NCI-H2196 (cell line): ENCODE measurements around the gene ASGR2.
"Not testable (repeated sequence)": the region's sequence is repeated elsewhere in the genome, so short reads cannot be mapped to it uniquely, and the experiment has no call there.

Source experiments
- DNase-seq: peaks from one replicate; lab custom pipeline; 2025; ENCODE audit not compliant: unreplicated experiment; lab: John Stamatoyannopoulos, UW

The ASGR2 gene

DNA sequence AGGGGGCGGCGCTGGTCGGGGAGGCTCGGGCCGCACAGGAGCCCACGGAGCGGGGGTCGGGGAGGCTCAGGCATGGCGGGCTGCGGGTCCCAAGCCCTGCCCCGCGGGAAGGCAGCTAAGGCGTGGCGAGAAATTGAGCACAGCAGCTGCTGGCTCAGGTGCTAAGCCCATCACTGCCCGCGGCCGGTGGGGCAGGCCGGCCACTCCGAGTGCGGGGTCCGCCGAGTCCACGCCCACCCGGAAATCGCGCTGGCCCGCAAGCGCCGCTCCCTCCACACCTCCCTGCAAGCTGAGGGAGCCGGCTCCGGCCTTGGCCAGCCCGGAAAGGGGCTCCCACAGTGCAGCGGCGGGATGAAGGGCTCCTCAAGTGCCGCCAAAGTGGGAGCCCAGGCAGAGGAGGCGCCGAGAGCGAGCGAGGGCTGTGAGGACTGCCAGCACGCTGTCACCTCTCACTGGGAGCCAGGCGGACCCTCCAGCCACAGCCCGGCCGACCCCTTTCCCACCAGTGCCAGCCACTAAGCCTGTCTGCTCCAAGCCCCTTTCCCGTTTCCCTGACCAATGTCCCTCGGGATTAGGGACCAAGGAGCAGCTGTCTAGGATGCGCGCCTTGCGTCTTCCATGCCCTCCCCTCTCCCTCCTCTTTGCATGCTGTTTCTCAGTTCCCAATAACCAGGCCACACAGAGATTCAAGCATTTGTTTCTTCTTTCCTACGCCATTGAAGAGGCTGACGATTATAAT is 13.8 kb downstream of the ASGR2 start:
- DNase-seq: not testable (repeated sequence)

DNA sequence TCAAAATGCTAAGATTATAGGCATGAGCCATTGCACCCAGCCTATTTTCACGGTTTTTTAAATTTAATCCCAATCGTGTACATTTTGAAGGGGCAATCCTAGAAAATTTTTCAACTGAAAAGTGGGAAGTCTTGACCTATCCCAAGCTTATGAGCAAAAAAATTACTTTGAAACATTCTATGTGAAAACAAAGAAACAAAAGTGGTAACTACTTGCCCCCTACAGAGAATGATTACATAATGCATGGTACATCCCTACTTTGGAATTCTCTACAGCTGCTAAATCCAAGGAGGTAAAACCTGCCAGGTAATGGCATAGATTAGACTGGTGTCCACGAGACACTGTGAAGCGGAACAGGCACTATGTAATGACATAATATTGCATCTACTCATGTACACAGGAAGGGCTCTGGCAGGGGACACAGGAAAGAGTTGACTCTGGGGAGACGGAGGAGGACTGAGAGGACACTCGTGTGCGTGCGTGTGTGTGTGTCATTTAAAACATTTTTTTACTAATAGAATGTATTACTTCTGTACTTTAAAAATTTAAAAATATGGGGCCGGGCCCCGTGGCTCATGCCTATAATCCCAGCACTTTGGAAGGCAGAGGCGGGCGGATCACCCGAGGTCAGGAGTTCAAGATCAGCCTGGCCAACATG is 15.7 kb downstream of the ASGR2 start:
- DNase-seq: no peak

DNA sequence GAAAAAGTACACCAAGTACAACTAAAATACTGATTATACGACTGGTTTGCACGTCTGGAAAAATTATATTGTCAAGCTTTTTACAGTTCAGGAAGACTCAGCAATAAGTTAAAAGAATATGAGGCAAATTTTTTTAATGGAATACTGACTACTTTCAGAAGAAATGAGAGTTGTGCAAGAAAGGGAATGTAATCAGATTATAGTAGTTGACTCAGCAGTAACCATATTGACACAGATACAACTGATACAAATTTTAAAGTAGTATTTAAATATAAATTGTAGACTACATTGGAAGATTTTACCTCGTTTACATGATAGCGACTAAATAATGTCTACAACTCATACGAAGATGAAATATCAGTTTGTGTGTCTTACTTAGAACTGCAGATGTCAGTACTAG is 16.7 kb downstream of the ASGR2 start:
- DNase-seq: no peak

DNA sequence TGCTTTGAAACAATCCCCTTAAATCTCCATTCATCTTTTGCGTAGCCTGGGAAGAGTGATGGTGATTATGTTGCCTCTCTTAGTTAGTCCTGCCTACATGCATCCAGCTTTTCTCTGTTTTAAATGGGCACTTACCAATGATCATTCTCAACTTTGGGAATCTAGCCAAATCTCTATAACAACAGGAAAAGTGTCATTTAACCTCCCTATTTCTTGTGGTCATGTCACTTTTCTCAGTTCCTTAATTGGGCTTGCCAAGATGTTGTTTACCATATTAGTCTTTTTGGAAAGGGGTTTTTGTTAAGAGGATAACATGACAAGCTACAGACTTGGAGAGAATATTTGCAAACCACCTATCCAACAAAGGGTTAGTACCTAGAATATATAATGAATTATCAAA is 19.0 kb downstream of the ASGR2 start:
- DNase-seq: no peak

DNA sequence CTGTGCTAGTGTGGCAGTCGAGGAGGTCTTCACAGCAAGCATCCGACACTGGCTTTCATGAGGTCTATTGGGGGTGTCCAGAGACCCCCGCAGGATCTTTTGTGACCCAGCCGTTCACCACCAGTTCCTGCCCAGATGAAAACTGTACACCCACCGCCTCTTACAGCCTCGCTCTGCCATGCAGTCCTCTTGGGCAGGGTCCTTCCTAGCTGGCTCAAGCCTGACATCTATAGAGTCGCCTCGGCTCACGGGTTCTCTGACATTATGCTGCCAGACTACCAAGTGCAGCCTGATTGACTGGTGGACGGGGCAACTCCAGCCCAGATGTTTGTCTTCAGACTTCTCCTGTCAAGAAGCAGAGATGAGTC is 20.0 kb downstream of the ASGR2 start:
- no peak for DNase-seq

DNA sequence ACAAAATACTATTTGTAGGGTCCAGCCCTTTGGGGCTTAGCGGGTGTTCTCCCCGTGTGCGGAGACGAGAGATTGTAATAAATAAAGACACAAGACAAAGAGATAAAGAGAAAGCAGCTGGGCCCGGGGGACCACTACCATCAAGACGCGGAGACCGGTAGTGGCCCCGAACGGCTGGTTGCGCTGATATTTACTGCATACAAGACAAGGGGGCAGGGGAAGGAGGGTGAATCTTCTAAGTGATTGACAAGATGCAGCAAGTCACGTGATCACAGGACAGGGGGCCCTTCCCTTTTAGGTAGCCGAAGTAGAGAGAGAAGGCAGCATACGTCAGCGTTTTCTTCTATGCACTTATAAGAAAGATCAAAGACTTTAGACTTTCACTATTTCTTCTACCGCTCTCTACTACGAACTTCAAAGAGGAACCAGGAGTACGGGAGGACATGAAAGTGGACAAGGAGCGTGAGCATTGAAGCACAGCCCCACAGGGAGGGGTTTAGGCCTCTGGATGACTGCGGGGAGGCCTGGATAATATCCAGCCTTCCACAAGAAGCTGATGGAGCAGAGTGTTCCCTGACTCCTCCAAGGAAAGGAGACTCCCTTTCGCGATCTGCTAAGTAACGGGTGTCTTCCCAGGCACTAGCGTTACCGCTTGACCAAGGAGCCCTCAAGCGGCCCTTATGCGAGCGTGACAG is 23.2 kb downstream of the ASGR2 start:
- DNase-seq: not testable (repeated sequence)

DNA sequence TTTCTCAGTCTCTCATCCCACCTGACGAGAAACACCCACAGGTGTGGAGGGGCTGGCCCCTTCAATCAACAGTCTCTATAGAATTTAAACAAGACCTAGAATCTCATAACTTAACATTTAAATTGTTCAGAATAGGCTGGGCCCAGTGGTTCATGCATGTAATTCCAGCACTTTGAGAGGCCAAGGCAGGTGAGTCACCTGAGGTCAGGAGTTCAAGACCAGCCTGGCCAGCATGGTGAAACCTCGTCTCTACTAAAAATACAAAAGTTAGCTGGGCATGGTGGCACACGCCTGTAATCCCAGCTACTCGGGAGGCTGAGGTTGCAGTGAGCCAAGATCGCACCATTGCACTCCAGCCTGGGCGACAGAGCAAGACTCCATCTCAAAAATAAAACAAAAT is 25.1 kb downstream of the ASGR2 start:
- DNase-seq: not testable (repeated sequence)

DNA sequence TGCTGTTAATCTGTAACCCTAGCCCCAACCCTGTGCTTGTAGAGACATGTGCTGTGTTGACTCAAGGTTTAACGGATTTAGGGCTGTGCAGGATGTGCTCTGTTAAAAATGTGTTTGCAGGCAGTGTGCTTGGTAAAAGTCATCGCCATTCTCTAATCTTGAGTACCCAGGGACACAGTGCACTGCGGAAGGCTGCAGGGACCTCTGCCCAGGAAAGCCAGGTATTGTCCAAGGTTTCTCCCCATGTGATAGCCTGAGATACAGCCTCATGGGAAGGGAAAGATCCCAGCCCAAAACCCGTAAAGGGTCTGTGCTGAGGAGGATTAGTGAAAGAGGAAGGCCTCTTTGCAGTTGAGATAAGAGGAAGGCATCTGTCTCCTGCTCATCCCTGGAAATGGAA is 26.2 kb downstream of the ASGR2 start:
- DNase-seq: not testable (repeated sequence)

DNA sequence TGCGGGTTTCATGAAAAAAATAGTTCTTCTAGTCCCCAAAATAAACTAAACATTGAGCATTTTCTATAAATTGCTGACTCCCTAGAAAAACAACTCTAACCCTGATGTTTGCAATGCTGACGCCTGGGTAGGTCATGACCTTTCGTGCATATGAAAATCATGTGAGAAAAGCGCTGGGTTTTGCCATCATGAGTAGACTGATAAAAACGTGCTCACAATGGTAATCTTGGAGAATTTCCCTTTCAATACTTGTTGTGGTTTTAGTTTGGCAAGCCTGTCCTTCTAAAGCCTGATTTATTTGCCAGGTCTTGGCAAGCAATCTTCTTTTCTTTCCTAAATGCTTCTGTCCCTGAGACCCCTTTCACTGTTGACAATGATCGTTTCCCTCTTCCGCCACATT is 30.5 kb downstream of the ASGR2 start:
- DNase-seq: no peak

DNA sequence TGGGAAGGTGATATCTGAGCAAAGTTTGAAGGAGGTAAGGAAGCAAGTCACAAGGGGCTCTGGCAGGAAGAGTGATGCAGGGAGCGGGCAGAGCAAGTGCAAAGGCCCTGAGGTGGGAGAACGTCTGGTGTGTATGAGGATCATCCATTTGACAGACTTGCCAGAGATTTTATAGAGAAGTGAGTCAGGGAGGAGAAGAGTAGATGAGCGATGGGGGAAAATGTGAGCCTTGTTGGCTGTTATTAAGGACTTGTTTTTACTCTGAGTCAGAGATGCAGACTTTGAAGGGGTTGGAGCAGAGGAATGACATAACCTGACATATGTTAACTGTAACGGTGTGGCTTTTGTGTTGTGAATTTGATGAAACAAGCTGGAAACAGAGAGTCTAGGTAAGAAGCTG is 31.0 kb downstream of the ASGR2 start:
- no peak for DNase-seq

DNA sequence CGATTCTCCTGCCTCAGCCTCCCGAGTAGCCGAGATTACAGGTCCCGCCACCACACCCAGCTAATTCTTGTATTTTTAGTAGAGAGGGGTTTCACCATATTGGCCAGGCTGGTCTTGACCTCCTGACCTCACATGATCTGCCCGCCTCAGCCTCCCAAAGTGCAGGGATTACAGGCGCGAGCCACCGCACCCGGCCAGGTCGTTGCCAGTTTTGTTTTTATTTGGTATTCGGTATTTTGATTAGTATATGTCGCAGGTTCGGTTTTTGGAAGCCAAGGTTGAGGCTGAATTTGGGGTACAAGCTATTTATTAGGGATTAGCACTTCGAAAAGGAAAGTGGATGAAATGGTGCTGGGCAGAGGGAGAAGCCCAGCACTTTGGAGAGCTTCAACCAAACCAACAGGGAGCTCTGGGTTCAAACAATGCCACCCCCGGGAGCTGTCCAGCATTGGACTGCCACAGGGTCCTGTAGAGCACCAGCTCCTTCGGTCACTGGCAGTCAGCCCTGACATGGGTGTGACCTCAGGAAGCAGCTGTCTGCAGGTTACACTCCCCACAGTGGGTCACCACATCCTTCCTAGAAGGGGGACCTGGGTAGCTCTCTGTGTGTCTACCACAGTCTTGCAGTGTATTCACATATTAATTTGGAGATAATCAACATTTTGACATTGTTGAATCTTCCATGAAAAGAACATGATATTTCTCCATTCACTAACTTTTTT is 33.1 kb downstream of the ASGR2 start:
- DNase-seq: no peak

DNA sequence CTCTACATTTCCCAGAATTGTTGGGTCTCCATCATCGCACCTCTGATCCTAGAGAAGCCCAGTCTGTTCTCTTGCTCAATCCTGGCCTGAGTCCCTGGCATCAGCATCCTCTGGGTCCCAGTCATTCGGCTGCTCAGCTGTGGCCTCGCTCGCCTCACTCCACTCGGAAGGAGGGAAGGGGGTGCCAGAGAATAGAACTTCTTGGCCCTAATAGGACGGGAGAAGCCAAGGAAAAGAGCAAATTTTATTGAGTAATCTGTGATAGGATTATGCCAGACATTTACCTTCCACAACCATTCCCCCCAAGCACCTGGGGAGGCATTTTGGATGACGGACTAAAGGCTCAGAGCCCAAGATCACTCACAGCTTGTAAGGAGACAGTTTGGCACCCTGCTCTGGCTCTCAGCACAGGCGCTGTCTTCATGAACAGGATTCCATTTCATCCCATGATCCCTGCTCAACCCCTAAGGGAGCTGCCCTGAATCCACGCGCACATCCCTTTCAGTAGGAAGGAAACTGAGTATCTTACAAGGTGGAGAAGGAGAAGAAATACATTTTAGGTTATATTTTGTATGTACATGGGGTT is 34.1 kb downstream of the ASGR2 start:
- DNase-seq: no peak

DNA sequence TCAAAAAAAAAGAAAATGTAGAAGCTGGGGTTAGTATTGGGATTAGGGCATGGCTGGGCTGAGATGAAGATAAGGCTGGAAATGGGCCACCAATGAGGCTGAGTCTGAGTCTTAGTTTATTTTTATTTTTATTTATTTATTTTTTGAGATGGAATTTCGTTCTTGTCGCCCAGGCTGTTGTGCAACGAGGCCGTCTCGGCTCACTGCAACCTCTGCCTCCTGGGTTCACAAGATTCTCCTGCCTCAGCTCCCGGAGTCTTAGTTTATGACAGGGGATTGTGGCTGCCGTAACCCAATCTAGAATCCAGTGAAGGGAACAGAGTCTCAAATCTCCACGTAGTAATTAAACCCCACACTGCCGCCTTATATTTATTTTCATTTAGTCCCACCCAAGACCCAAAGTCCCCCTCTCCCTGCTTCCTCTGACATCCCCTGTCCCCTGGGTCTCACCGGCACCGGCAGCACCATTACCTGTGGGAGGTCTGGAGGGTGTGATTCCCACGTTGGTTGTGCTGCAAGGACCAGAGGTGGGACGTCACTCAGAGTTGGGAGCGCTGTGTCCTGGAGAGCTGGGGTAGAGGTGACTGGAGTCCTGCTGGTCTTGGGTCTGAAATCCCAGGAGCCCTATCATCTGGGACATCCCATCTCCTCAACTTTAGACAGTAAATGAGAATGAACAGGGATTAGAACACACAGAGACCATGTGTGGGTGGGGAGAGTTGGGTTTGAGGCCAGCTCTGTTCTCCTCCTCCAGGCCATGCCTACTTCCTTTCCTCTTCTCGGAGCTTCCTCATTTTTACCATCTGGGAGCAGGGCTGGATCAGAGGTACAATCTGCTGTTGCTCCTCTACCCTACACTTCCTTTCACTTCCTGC is 34.8 kb downstream of the ASGR2 start, which contains the start of gene CLEC10A:
TSS of gene CLEC10A (minus strand) at position 671 of the 875 bp plus-strand sequence. CDS start 1,439 bp downstream, outside the sequence.
- no peak for DNase-seq

DNA sequence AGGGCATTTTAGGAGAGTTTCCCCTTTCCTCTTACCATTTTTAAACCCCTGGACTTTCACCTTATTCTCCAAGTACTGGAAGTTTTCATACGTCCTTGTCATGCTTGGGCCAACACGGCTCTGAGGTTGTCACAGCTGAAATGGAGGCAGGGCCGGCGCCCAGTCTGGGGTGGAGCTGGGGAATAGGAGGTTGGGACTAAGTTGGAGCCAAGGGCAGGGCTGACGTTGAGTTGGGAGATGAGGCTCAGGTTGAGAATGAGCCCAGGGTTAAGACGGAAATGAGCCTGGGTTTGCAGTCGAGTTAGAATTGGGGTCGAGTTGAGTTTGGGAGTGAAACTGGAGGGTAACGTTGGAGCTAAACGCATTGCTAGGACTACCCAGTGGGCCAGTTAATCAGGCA is 35.9 kb downstream of the ASGR2 start:
- no peak for DNase-seq

DNA sequence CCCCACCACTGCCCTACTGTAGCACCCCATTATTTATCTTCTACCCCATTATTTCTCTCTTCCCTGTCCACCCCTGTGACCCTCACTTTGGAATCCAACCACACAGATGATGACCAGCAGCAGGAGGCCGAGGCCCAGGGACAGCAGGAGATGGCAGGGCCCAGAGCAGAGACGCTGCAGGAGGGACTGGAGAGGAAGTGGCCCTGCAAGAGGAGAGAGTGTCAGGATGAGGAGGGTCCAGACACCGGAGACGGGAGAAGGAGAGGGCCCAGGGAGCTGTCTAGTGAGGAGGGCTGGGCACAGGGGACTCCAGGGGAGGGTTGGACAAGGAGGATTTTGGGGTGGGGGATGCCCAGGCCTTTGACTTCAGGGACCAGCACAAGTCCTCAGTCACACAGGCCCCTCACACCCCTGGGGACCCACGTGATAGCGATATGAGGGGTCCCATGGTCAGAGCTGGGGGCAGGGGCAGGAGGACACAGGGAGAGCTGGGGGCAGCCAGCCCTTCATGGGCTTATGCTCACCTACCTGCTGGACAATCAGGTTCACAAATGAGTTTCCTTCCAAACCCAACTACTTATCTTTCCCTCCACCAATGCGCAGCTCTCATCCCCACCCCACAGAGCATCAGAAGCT is 36.6 kb downstream of the ASGR2 start:
- DNase-seq: no peak

DNA sequence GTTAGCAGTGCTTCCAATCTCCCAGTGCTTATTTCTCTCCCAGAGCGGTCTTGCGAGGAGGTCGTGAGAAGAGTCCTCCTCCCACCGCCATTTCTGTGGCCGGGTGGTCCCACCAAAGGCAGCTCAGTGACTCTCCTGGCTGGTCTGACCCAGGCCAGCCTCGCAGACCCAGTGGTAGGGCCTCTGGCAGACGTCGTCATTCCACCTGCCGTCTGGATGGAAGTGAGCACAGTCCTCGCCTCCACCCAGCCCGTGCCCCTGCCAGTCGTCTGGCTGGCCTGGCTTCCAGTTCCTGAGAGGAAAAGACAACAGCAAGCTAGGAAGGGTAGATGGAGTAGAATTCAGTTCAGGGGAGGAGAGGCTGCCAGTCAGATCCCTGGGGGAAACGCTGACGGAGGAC is 39.7 kb downstream of the ASGR2 start:
- no peak for DNase-seq

DNA sequence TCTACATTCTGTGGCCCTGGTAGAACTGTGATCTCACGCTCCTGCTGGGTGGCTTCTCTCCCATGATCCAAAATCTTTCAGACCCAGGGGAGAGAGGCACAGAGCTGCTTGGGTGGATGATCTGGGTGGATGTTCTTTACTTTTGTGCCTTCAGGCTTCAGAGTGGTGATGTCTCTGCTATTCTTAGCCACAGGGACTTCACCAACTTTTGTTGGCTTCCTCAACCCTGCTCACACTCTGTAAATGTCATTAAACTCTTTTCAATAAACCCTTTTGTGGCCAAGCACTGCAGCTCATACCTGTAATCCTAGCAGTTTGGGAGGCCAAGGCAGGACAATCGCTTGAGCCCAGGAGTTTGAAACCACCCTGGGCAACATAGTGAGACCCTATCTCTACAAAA is 42.2 kb downstream of the ASGR2 start:
- DNase-seq: no peak

DNA sequence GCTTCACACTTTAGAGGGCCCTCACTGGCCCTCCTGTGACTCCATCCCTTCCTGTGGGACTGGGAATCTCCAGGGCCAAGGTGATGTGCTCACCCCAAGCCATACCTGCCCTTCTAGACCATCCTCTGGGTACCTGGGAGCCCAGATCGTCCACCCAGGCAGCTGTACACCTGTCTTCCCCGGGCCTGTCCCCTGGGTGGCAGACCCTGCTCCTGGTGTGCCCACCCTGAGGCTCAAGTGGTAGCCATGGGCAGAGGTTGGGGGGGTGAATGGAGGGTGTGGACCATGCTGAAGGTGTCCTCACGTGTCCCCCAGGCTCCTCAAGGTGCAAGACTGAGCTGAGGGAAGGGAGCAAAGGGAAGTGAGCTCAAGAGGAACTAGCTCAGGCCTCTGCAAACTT is 43.9 kb downstream of the ASGR2 start:
- no peak for DNase-seq

DNA sequence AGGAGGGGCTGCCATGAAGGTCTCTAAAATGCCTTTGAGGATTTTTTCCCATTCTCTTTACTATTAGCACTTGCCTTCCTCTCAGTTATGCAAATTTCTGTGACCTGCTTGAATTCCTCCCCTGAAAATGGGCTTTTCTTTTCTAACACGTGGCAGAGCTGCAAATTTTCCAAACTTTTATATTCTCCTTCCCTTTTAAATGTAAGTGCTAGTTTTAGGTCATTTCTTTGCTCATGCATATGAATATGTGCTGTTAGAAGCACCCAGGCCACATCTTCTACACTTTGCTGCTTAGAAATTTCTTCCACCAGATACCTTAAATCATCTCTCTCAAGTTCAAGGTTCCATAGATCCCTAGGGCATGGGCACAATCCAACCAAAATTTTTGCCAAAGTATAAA is 46.4 kb downstream of the ASGR2 start:
- DNase-seq: no peak

DNA sequence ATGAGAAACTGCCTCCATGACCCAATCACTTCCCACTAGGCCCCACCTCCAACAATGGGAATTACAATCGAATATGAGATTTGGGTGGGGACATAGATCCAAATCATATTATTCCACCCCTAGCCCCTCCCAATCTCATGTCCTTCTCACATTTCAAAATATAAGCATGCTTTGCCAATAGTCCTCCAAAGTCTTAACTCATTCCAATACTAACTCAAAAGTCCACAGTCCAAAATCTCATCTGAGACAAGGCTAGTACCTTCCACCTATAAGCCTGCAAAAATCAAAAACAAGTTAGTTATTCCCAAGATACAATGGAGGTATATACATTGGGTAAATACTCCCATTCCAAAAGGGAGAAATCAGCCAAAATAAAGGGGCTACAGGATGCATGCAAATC is 47.4 kb downstream of the ASGR2 start:
- DNase-seq: no peak
